Ishikawa (cell line): ENCODE measurements around the gene ARHGEF4.

Source experiments
- EP300 ChIP-seq: IDR thresholded peaks from 2 replicates; pipeline ENCODE4 v1.6.1; 2012; ENCODE audit warnings: borderline replicate concordance
- MAX ChIP-seq: IDR thresholded peaks from 2 replicates; pipeline ENCODE4 v1.6.1; 2012
- TAF1 ChIP-seq: IDR thresholded peaks from 2 replicates; pipeline ENCODE4 v1.6.1; 2012; ENCODE audit warnings: low read depth, mild to moderate bottlenecking
- TCF12 ChIP-seq: IDR thresholded peaks from 2 replicates; pipeline ENCODE4 v1.6.1; 2012; ENCODE audit warnings: low read depth
- YY1 ChIP-seq: IDR thresholded peaks from 2 replicates; pipeline ENCODE4 v1.6.1; 2012; ENCODE audit warnings: low read depth
- ZBTB7A ChIP-seq: IDR thresholded peaks from 2 replicates; pipeline ENCODE4 v1.6.1; 2012; ENCODE audit warnings: low read depth

GRCh38 chr2:130892793-130893785 lies 56.4 kb downstream of the ARHGEF4 start:
- TF ChIP-seq MAX = no peak
- TF ChIP-seq YY1 = no peak
- no peak for TF ChIP-seq TAF1
- TF ChIP-seq ZBTB7A = no peak
- no peak for TF ChIP-seq TCF12
- TF ChIP-seq EP300 = no peak
